ENCODE results near the gene DEPP1.

GRCh38 chr10:44984671-44985101, 6.1 kb upstream of the DEPP1 start:
- TF ChIP-seq, protein P1, sequence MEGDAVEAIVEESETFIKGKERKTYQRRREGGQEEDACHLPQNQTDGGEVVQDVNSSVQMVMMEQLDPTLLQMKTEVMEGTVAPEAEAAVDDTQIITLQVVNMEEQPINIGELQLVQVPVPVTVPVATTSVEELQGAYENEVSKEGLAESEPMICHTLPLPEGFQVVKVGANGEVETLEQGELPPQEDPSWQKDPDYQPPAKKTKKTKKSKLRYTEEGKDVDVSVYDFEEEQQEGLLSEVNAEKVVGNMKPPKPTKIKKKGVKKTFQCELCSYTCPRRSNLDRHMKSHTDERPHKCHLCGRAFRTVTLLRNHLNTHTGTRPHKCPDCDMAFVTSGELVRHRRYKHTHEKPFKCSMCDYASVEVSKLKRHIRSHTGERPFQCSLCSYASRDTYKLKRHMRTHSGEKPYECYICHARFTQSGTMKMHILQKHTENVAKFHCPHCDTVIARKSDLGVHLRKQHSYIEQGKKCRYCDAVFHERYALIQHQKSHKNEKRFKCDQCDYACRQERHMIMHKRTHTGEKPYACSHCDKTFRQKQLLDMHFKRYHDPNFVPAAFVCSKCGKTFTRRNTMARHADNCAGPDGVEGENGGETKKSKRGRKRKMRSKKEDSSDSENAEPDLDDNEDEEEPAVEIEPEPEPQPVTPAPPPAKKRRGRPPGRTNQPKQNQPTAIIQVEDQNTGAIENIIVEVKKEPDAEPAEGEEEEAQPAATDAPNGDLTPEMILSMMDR (IDR thresholded peaks at IDR 0.05; ENCODE audit: low read depth, low read length, missing input control), result no peak
- TF ChIP-seq JUND (IDR thresholded peaks at IDR 0.05) (no peak), EGR1 (IDR thresholded peaks at IDR 0.05; ENCODE audit: low read depth in 2 of 2) (no peak), RAD21 (IDR thresholded peaks at IDR 0.05) (no peak), REST (IDR thresholded peaks at IDR 0.05) (no peak), TAF1 (conservative IDR thresholded peaks at IDR 0.05) (no peak), YY1 (IDR thresholded peaks at IDR 0.05) (no peak)
